GM23338 (cell line): ENCODE data around the gene MSH3.

Experiments used
- CREB1 ChIP-seq: fragments of 250-450 bp; sonication (Bioruptor Pico); IDR thresholded peaks from 2 replicates; pipeline ENCODE4 v1.5.0; 2020; ENCODE audit warnings: low read depth, mild to moderate bottlenecking, moderate library complexity
- EZH2 ChIP-seq: fragments of 200-600 bp; sonication (generic); IDR thresholded peaks from one replicate; pipeline ENCODE4 v1.8.0; 2017; ENCODE audit warnings: antibody characterized with exemption, mild to moderate bottlenecking, low read depth; ENCODE audit not compliant: unreplicated experiment
- EZH2phosphoT487 ChIP-seq: fragments of 200-600 bp; sonication (generic); IDR thresholded peaks from one replicate; pipeline ENCODE4 v1.8.1; 2018; ENCODE audit warnings: antibody characterized with exemption; ENCODE audit not compliant: unreplicated experiment
- NANOG ChIP-seq: IDR thresholded peaks from 2 replicates; pipeline ENCODE4 v1.6.1; 2016; ENCODE audit warnings: antibody characterized with exemption, borderline replicate concordance
- POLR2AphosphoS5 ChIP-seq: IDR thresholded peaks from 2 replicates; pipeline ENCODE4 v1.6.1; 2016; ENCODE audit warnings: antibody characterized with exemption, low read depth
- STAT1 ChIP-seq: IDR thresholded peaks from one replicate; pipeline ENCODE4 v1.6.1; 2016; ENCODE audit warnings: antibody characterized with exemption; ENCODE audit not compliant: unreplicated experiment
- ZNF331 ChIP-seq: fragments of 250-450 bp; sonication (Bioruptor Pico); IDR thresholded peaks from 2 replicates; pipeline ENCODE4 v1.5.0; 2020; ENCODE audit warnings: low read depth, mild to moderate bottlenecking, moderate library complexity
- TF ChIP-seq, protein P1 (sequence below), 2 experiments: fragments of 200-600 bp in 1 of 2; sonication (generic) in 1 of 2; conservative IDR thresholded peaks; 2 replicates each; pipeline versions ENCODE4 v1.5.1 to v1.6.1; 2016 to 2017; ENCODE audit warnings: antibody characterized with exemption in 2 of 2, low read depth in 2 of 2, mild to moderate bottlenecking in 2 of 2, moderate library complexity in 1 of 2

DNA sequence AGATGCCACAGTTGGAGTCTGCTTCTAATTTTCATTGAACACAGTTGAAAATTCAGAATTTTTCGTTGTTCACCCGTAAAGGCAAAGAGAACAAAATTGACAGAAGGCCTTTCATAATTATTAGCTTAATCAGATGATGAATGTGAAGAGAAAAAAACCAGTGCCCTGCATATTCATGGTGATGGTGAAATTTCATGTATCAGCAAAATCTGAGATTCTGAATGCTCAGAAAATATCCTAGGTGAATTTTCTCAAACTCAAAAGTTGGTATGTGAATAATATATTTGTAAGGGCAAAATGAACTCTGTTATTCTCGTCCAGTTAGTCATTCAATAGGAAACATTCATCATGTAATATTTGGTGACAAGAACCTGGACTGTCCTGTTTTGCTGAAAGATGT lies 136.2 kb downstream of the MSH3 start:
- TF ChIP-seq, protein P1, sequence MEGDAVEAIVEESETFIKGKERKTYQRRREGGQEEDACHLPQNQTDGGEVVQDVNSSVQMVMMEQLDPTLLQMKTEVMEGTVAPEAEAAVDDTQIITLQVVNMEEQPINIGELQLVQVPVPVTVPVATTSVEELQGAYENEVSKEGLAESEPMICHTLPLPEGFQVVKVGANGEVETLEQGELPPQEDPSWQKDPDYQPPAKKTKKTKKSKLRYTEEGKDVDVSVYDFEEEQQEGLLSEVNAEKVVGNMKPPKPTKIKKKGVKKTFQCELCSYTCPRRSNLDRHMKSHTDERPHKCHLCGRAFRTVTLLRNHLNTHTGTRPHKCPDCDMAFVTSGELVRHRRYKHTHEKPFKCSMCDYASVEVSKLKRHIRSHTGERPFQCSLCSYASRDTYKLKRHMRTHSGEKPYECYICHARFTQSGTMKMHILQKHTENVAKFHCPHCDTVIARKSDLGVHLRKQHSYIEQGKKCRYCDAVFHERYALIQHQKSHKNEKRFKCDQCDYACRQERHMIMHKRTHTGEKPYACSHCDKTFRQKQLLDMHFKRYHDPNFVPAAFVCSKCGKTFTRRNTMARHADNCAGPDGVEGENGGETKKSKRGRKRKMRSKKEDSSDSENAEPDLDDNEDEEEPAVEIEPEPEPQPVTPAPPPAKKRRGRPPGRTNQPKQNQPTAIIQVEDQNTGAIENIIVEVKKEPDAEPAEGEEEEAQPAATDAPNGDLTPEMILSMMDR (conservative IDR thresholded peaks at IDR 0.05; ENCODE audit: low read depth in 2 of 2): no peak
- TF ChIP-seq STAT1 (no peak), EZH2 (no peak), EZH2phosphoT487 (no peak), NANOG (no peak), CREB1 (CRISPR knock-in tag) (no peak), POLR2AphosphoS5 (no peak), ZNF331 (CRISPR knock-in tag) (no peak)
